Parathyroid adenoma (tissue), 2 donors: ENCODE measurements around the gene PTPRC.
A peak's percentile ranks its signal among the peaks of the same experiment; 100 is the strongest.

Experiments
- H2AFZ ChIP-seq: fragments of 300-600 bp; sonication (generic); one replicate; pipeline ENCODE4 v1.7.0; 2017; ENCODE audit warnings: antibody characterized with exemption, mild to moderate bottlenecking
- H3K27ac ChIP-seq: fragments of 300-600 bp; sonication (generic); one replicate; pipeline ENCODE4 v1.7.0; 2017
- H3K27me3 ChIP-seq: fragments of 300-600 bp; sonication (generic); one replicate; pipeline ENCODE4 v1.7.0; 2017; ENCODE audit warnings: low read length; ENCODE audit not compliant: control insufficient read depth, insufficient read depth
- H3K36me3 ChIP-seq: fragments of 300-600 bp; sonication (generic); one replicate; pipeline ENCODE4 v1.7.0; 2017; ENCODE audit warnings: low read length; ENCODE audit not compliant: control insufficient read depth, insufficient read depth
- H3K4me1 ChIP-seq: fragments of 300-600 bp; sonication (generic); one replicate; pipeline ENCODE4 v1.7.0; 2017; ENCODE audit warnings: control low read depth
- H3K4me2 ChIP-seq: fragments of 300-600 bp; sonication (generic); one replicate; pipeline ENCODE4 v1.7.0; 2017; ENCODE audit warnings: low read length
- H3K4me3 ChIP-seq: fragments of 300-600 bp; sonication (generic); one replicate; pipeline ENCODE4 v1.7.0; 2017; ENCODE audit warnings: low read depth, low read length
- H3K79me2 ChIP-seq: fragments of 300-600 bp; sonication (generic); one replicate; pipeline ENCODE4 v1.7.0; 2017; ENCODE audit warnings: control low read depth
- H3K9ac ChIP-seq: fragments of 300-600 bp; sonication (generic); one replicate; pipeline ENCODE4 v1.7.0; 2017; ENCODE audit warnings: mild to moderate bottlenecking
- H3K9me3 ChIP-seq: fragments of 300-600 bp; sonication (generic); one replicate; pipeline ENCODE4 v1.7.0; 2017; ENCODE audit warnings: low read length; ENCODE audit not compliant: control insufficient read depth
- TF ChIP-seq, protein P1 (sequence below): fragments of 300-600 bp; sonication (generic); IDR thresholded peaks from one replicate; pipeline ENCODE4 v1.7.0; 2017; ENCODE audit warnings: antibody characterized with exemption, mild to moderate bottlenecking
- donor health status: primary hyperparathyroidism.

The PTPRC gene

DNA sequence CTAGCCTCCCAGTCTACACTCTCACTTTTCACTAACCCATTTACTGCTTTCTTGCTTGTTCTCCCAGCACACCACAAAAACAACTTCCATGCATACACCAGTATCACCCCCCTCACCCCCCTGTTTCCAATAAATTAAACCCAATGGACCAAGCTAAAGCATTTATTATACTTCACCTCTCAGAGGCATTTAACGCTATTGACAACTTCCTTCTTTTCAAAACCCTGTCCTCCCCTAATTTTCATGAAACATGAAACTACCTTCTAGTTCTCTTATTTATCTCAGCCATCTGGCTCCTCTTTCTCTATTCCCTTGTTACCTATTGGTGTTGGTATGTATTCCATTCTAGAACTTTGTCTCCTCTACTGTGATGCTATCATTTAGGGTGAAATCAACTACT is 32.3 kb downstream of the PTPRC start:
- H3K4me3 ChIP-seq: no peak overlapping the region
- H3K9ac ChIP-seq: no peak overlapping the region
- TF ChIP-seq, protein P1, sequence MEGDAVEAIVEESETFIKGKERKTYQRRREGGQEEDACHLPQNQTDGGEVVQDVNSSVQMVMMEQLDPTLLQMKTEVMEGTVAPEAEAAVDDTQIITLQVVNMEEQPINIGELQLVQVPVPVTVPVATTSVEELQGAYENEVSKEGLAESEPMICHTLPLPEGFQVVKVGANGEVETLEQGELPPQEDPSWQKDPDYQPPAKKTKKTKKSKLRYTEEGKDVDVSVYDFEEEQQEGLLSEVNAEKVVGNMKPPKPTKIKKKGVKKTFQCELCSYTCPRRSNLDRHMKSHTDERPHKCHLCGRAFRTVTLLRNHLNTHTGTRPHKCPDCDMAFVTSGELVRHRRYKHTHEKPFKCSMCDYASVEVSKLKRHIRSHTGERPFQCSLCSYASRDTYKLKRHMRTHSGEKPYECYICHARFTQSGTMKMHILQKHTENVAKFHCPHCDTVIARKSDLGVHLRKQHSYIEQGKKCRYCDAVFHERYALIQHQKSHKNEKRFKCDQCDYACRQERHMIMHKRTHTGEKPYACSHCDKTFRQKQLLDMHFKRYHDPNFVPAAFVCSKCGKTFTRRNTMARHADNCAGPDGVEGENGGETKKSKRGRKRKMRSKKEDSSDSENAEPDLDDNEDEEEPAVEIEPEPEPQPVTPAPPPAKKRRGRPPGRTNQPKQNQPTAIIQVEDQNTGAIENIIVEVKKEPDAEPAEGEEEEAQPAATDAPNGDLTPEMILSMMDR: no peak

DNA sequence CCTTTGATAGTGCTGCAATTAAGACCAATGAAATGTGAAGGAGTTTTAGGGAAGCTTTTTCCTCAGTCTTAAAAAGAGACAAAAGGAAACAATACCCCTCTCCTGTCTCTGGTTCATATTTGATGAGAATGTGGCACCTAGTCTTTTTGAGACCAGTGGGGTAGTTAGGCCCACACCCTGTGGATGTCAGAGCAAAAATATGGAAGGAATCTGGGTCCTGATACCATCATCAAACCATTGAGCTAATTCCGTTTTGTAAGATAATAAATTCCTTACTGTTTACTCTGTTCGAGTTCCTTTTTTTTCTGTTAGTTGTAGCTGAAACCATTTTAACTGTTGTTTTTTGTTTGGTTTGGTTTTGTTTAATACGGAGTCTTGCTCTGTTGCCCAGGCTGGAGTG is 33.3 kb downstream of the PTPRC start:
- no peak overlapping the region for H3K4me2 ChIP-seq
- no peak overlapping the region for H3K9ac ChIP-seq
- H3K27me3 ChIP-seq: no peaks in the 10 kb centered on the region
- no peaks in the 10 kb centered on the region for H3K79me2 ChIP-seq
- H3K4me1 ChIP-seq: peaks cover 4% of the 10 kb centered on the region
- no peaks in the 10 kb centered on the region for H3K36me3 ChIP-seq
- TF ChIP-seq, protein P1: no peak
- no peak overlapping the region for H3K4me3 ChIP-seq
- H3K9me3 ChIP-seq: no peaks in the 10 kb centered on the region
- no peak overlapping the region for H3K27ac ChIP-seq
- no peak overlapping the region for H2AFZ ChIP-seq

More for the DNA sequence above, 32.3 kb downstream of the PTPRC start:
- H3K79me2 ChIP-seq: no peaks in the 10 kb centered on the region
- peaks cover 4% of the 10 kb centered on the region for H3K4me1 ChIP-seq
- H2AFZ ChIP-seq: peak overlapping the region; percentile 7
- no peaks in the 10 kb centered on the region for H3K27me3 ChIP-seq
- no peak overlapping the region for H3K27ac ChIP-seq
- H3K4me2 ChIP-seq: no peak overlapping the region
- H3K9me3 ChIP-seq: no peaks in the 10 kb centered on the region
- no peaks in the 10 kb centered on the region for H3K36me3 ChIP-seq

DNA sequence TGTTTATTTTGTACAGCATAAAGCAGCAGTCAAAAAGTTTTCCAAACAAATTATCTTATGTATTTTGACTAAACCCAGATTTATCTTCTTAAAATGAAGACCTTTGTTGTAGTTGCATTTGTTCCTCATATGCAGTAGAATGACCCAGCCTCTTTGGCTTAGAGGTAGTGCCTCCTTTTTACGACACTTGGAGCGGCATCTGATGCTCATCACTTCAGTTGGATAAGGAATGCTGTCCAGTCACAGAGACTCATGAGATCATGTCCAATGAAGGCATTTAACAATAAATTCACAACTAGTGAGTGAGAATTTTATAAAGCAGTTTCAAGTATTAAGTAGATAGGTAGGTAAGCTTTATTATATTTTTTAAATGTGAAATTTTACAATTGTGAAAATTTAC is 35.2 kb downstream of the PTPRC start:
- H3K4me2 ChIP-seq: no peak overlapping the region
- no peak overlapping the region for H3K27ac ChIP-seq
- H3K9me3 ChIP-seq: no peaks in the 10 kb centered on the region
- no peaks in the 10 kb centered on the region for H3K27me3 ChIP-seq
- H3K4me1 ChIP-seq: peaks cover 4% of the 10 kb centered on the region
- H3K4me3 ChIP-seq: no peak overlapping the region
- H3K79me2 ChIP-seq: no peaks in the 10 kb centered on the region
- H3K9ac ChIP-seq: no peak overlapping the region
- H2AFZ ChIP-seq: no peak overlapping the region
- TF ChIP-seq, protein P1: no peak
- H3K36me3 ChIP-seq: no peaks in the 10 kb centered on the region

DNA sequence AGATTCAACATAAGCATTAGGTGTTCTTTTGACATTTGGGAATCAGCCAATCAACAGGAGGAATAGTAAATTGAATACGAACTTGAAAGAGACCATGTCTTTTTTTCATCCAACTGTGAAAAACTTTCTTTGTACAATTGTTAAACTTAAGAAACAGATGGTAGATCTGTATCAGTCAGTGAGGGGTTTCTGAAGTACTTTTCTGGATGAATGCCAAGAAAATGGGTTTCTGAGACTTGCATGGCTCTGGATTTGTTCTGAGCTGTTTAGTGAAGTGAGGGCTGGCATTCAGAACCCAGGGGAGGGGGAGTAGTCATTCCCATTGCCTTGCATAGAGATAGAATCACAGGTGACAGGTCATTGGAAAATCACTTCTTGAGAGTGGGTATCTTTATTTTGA is 37.4 kb downstream of the PTPRC start:
- TF ChIP-seq, protein P1: no peak
- no peaks in the 10 kb centered on the region for H3K27me3 ChIP-seq
- no peak overlapping the region for H2AFZ ChIP-seq
- no peaks in the 10 kb centered on the region for H3K9me3 ChIP-seq
- no peak overlapping the region for H3K27ac ChIP-seq
- peaks cover 2% of the 10 kb centered on the region for H3K4me1 ChIP-seq
- H3K4me2 ChIP-seq: no peak overlapping the region
- no peaks in the 10 kb centered on the region for H3K79me2 ChIP-seq
- H3K36me3 ChIP-seq: no peaks in the 10 kb centered on the region
- H3K9ac ChIP-seq: no peak overlapping the region
- no peak overlapping the region for H3K4me3 ChIP-seq

DNA sequence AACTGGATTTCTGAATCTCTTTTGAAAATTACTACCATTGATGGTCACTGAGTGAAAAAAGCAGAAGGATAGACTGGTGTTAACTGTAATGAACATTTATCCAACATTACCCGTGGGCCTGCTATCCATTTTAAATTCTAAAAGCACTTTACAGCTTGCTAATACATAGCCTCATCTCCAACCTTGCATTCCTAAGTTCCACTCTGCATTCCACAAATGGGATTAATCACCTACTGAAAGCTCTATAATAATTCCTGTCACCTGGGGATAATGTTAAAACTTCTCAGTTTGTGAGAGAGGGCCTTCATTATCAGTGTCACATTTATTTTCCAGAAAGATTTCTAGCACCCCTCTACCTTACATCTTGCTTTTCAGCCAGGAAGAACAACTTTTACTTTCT is 38.2 kb downstream of the PTPRC start:
- H3K4me1 ChIP-seq: peaks cover 2% of the 10 kb centered on the region
- H3K9me3 ChIP-seq: no peaks in the 10 kb centered on the region
- H3K79me2 ChIP-seq: no peaks in the 10 kb centered on the region
- H3K4me3 ChIP-seq: no peak overlapping the region
- no peak overlapping the region for H3K4me2 ChIP-seq
- TF ChIP-seq, protein P1: no peak
- no peak overlapping the region for H3K9ac ChIP-seq
- no peaks in the 10 kb centered on the region for H3K27me3 ChIP-seq
- H2AFZ ChIP-seq: no peak overlapping the region
- H3K27ac ChIP-seq: no peak overlapping the region
- no peaks in the 10 kb centered on the region for H3K36me3 ChIP-seq
